ENCODE data around the gene EIF2B5.
"Not testable (repeated sequence)": the region's sequence is repeated elsewhere in the genome, so short reads cannot be mapped to it uniquely, and the experiment has no call there.

EIF2B5 gene

DNA sequence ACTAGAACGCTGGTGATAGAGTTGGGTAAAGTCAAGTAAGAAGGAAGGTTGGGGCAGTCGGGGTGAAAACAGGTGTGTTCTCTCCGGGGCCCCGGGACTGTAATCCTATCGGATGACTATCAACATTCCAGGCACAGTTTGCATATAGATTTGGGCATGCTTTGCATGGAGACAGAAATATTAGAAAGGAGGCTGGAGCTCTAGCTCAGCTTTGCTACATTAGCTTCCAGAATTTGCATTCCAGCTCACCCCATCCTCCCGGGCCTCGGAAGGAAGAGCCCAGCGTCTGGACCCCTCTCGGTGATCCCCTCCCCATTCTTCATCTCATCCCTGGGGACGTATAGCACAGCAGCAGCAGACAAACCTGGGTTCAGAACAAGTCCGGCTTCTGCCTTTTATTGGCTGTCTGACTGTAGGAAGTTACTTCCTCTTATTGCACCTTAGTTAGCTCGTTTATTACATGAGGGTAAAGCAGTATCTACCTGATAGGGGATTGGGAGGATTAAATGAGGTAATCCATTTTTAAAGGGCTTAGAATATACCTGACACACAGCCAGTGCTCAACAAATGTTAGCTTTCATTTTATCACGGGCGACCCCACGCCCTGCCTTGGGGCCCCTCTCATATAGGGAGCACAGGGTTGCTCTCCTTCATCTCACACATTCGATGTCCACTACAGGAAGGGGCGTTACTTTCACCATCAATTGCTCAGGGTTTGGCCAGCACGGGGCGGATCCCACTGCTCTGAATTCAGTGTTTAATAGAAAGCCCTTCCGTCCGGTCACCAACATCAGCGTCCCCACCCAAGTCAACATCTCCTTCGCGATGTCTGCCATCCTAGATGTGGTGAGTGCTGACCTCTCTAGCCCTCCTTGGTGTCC, 35.1 kb upstream of the EIF2B5 start:
- peaks cover 14% of the 10 kb centered on the region for H3K4me1 Mint-ChIP-seq
- H3K4me3 Mint-ChIP-seq: no peak overlapping the region
- H3K27me3 Mint-ChIP-seq (ENCODE audit: low read depth): peaks cover 10% of the 10 kb centered on the region
- H3K27ac Mint-ChIP-seq: peak overlapping the region in 1 of 3 experiments; percentile 6
- H3K9me3 Mint-ChIP-seq: peaks cover 3% of the 10 kb centered on the region
- no peaks in the 10 kb centered on the region for H3K36me3 Mint-ChIP-seq (ENCODE audit: low read depth)
- TF ChIP-seq, protein P1, sequence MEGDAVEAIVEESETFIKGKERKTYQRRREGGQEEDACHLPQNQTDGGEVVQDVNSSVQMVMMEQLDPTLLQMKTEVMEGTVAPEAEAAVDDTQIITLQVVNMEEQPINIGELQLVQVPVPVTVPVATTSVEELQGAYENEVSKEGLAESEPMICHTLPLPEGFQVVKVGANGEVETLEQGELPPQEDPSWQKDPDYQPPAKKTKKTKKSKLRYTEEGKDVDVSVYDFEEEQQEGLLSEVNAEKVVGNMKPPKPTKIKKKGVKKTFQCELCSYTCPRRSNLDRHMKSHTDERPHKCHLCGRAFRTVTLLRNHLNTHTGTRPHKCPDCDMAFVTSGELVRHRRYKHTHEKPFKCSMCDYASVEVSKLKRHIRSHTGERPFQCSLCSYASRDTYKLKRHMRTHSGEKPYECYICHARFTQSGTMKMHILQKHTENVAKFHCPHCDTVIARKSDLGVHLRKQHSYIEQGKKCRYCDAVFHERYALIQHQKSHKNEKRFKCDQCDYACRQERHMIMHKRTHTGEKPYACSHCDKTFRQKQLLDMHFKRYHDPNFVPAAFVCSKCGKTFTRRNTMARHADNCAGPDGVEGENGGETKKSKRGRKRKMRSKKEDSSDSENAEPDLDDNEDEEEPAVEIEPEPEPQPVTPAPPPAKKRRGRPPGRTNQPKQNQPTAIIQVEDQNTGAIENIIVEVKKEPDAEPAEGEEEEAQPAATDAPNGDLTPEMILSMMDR (IDR thresholded peaks at IDR 0.05; ENCODE audit: unreplicated experiment in 3 of 3): no peak

DNA sequence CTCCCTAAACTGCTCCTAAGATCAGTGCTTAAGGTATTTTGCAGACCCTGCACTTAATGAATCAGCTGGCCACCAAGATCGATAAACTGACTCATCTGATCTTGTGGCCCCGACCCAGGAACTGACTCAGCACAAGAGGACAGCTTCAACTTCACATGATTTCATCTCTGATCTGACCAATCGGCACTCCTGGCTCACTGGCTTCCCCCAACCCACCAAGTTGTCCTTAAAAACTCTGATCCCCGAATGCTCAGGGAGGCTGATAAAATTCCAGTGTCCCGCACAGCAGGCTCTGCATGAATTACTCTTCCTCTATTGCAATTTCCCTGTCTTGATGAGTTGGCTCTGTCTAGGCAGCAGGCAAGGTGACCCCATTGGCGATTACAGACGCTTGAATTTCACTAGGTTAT, 24.8 kb upstream of the EIF2B5 start:
- H3K9me3 Mint-ChIP-seq: no peaks in the 10 kb centered on the region
- no peaks in the 10 kb centered on the region for H3K4me1 Mint-ChIP-seq
- no peak overlapping the region for H3K4me3 Mint-ChIP-seq
- no peak overlapping the region for H3K27ac Mint-ChIP-seq
- peaks cover 9% of the 10 kb centered on the region for H3K27me3 Mint-ChIP-seq (ENCODE audit: low read depth)
- no peaks in the 10 kb centered on the region for H3K36me3 Mint-ChIP-seq (ENCODE audit: low read depth)
- TF ChIP-seq, protein P1 (IDR thresholded peaks at IDR 0.05; ENCODE audit: unreplicated experiment in 3 of 3): no peak

DNA sequence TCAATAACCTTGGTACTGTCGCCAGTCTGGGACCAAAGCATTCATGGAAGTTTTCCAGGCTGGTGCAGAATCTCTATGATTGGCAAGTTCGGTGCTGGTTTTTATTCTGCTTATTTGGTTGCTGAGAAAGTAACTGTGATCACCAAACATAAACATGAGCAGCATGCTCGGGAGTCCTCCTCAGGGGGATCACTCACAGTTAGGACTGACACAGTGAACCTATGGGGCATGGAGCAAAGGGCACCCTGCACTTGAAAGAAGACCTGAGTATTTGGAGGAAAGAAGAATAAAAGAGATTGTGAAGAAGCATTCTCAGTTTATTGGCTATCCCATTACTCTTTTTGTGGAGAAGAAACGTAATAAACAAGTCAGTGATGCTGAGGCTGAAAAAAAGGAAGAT, 19.1 kb upstream of the EIF2B5 start:
- Mint-ChIP-seq H3K36me3 (ENCODE audit: low read depth) (no peaks in the 10 kb centered on the region), H3K27ac (no peak overlapping the region), H3K4me1 (no peaks in the 10 kb centered on the region), H3K27me3 (ENCODE audit: low read depth) (peaks cover 14% of the 10 kb centered on the region), H3K9me3 (no peaks in the 10 kb centered on the region), H3K4me3 (no peak overlapping the region)
- TF ChIP-seq, protein P1 (IDR thresholded peaks at IDR 0.05; ENCODE audit: unreplicated experiment in 3 of 3): no peak

DNA sequence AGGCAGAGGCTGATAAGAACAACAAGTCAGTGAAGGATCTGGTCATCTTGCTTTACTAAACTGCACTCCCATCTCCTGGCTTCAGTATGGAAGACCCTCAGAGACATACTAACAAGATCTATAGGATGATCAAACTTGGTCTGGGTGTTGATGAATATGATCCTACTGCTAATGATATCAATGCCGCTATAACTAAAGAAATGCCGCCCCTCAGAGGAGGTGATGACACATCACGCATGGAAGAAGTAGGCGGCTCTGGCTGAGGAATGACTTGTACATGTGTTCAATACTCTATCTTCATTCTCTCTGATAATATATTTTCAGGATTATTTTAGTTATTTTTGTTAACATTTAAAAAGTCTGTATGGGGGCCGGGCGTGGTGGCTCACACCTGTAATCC, 17.5 kb upstream of the EIF2B5 start:
- Mint-ChIP-seq H3K4me3 (no peak overlapping the region), H3K9me3 (no peaks in the 10 kb centered on the region), H3K27ac (no peak overlapping the region), H3K27me3 (ENCODE audit: low read depth) (peaks cover 14% of the 10 kb centered on the region), H3K36me3 (ENCODE audit: low read depth) (no peaks in the 10 kb centered on the region), H3K4me1 (no peaks in the 10 kb centered on the region)
- TF ChIP-seq, protein P1 (IDR thresholded peaks at IDR 0.05; ENCODE audit: unreplicated experiment in 3 of 3): no peak

DNA sequence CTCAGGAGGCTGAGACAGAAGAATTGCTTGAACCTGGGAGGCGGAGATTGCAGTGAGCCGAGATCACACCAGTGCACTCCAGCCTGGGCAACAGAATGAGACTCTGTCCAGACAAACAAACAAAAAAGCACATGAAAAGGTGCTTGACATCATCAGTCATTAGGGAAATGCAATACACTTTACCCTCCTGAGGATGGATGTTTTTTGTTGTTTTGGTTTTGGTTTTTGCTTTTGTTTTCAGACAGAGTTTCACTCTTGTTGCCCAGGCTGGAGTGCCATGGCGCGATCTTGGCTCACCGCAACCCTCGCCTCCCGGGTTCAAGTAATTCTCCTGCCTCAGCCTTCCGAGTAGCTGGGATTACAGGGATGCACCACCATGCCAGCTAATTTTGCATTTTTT, 14.1 kb upstream of the EIF2B5 start:
- H3K36me3 Mint-ChIP-seq (ENCODE audit: low read depth); H3K9me3 Mint-ChIP-seq; H3K27me3 Mint-ChIP-seq (ENCODE audit: low read depth); H3K27ac Mint-ChIP-seq; H3K4me3 Mint-ChIP-seq; H3K4me1 Mint-ChIP-seq: not testable (repeated sequence)

DNA sequence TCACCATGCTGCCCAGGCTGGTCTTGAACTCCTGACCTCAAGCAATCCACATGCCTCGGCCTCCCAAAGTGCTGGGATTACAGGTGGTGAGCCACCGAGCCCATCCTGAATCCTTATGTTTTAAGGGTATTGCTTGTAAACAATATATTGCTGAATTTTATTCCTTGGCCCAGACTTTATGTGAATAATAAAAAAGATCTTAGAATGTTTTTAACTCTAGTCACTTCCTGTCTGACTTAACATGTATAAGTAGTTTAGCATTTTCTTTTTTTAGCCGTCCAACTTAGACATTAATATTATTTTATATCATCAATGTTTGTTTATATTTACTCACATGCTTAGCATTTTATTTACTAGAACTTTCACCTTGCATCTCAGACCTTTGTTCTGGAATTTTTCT, 9.2 kb upstream of the EIF2B5 start:
- no peak overlapping the region for H3K4me3 Mint-ChIP-seq
- TF ChIP-seq, protein P1 (IDR thresholded peaks at IDR 0.05; ENCODE audit: unreplicated experiment in 3 of 3): no peak
- no peaks in the 10 kb centered on the region for H3K36me3 Mint-ChIP-seq (ENCODE audit: low read depth)
- peaks cover 4% of the 10 kb centered on the region for H3K27me3 Mint-ChIP-seq (ENCODE audit: low read depth)
- no peaks in the 10 kb centered on the region for H3K4me1 Mint-ChIP-seq
- no peaks in the 10 kb centered on the region for H3K9me3 Mint-ChIP-seq
- H3K27ac Mint-ChIP-seq: no peak overlapping the region
